Activated T-cell treated with anti-CD3 and anti-CD28 coated beads for 1 hour (primary cell): ENCODE measurements around the gene NUFIP1.
"Not testable (repeated sequence)": the region's sequence is repeated elsewhere in the genome, so short reads cannot be mapped to it uniquely, and the experiment has no call there.

Experiments used
- DNase-seq: peaks from one replicate; pipeline ENCODE4 v3.0.0-alpha.2; 2020; ENCODE audit warnings: low read depth

NUFIP1 gene

GRCh38 chr13:44989071-44989889 lies at the start of gene NUFIP1, which contains the start of gene GPALPP1:
Gene NUFIP1 (minus strand): TSS chr13:44989471. CDS start chr13:44989436, 35 bp downstream.
Gene GPALPP1 (plus strand): TSS chr13:44989538. CDS start chr13:44989655, 117 bp downstream.
- DNase-seq = peak; percentile 82

- DNase-seq = no peak
Measured at GRCh38 chr13:45036206-45036605, 46.9 kb upstream of the NUFIP1 start.

- no peak for DNase-seq
Measured at GRCh38 chr13:45034342-45034741, 45.1 kb upstream of the NUFIP1 start.

GRCh38 chr13:45024847-45025246 lies 35.6 kb upstream of the NUFIP1 start:
- DNase-seq = no peak

- no peak for DNase-seq
Measured at GRCh38 chr13:45021250-45021649, 32.0 kb upstream of the NUFIP1 start.

GRCh38 chr13:45019981-45020380 lies 30.7 kb upstream of the NUFIP1 start:
- not testable (repeated sequence) for DNase-seq

GRCh38 chr13:45016792-45017425 lies 27.6 kb upstream of the NUFIP1 start:
- no peak for DNase-seq

- no peak for DNase-seq
Measured at GRCh38 chr13:45015300-45015699, 26.0 kb upstream of the NUFIP1 start.

GRCh38 chr13:45011198-45011597 lies 21.9 kb upstream of the NUFIP1 start:
- DNase-seq = no peak

GRCh38 chr13:45007823-45008222 lies 18.6 kb upstream of the NUFIP1 start:
- no peak for DNase-seq

- DNase-seq = no peak
Measured at GRCh38 chr13:45007225-45007624, 18.0 kb upstream of the NUFIP1 start.

GRCh38 chr13:45004096-45004495 lies 14.8 kb upstream of the NUFIP1 start:
- no peak for DNase-seq

GRCh38 chr13:45003417-45003816 lies 14.1 kb upstream of the NUFIP1 start:
- no peak for DNase-seq

- DNase-seq = no peak
Measured at GRCh38 chr13:44989941-44990340, 670 bp upstream of the NUFIP1 start.

- DNase-seq = no peak
Measured at GRCh38 chr13:44978328-44978727, 10.9 kb downstream of the NUFIP1 start.

- no peak for DNase-seq
Measured at GRCh38 chr13:44976949-44977583, 12.2 kb downstream of the NUFIP1 start.

GRCh38 chr13:44976196-44976595 lies 13.1 kb downstream of the NUFIP1 start:
- DNase-seq = no peak

GRCh38 chr13:44974056-44974793 lies 15.0 kb downstream of the NUFIP1 start:
- DNase-seq = no peak

- DNase-seq = no peak
Measured at GRCh38 chr13:44972956-44973581, 16.2 kb downstream of the NUFIP1 start.

GRCh38 chr13:44971656-44972595 lies 17.3 kb downstream of the NUFIP1 start:
- DNase-seq = no peak
